Natural killer cell (primary cell): ENCODE measurements around the gene GOLGA6L1. TPM values are rescaled to one million over a fixed set of nuclear protein-coding genes. Genes with fewer than 3 reads are reported as not detected.
"Not testable (repeated sequence)": the region's sequence is repeated elsewhere in the genome, so short reads cannot be mapped to it uniquely, and the experiment has no call there.

Experiments
- ATAC-seq, 3 donors: fragments of 150-1000 bp in 2 of 3; fragments of 200-7000 bp in 1 of 3; cut with Tn5 transposase; 1 replicate in 1 of 3; 2 replicates in 2 of 3; pipeline ENCODE4 v1.10.0; 2021; ENCODE audit warnings: mild to moderate bottlenecking in 2 of 3, moderate library complexity in 2 of 3
- DNase-seq, 2 donors: peaks; one replicate each; pipeline versions ENCODE4 v3.0.0 to v3.0.0-alpha.2; 2013 to 2021; ENCODE audit warnings: mixed read lengths in 1 of 2
- H3K27ac ChIP-seq: one replicate; pipeline ENCODE4 v1.5.1; 2013; ENCODE audit warnings: mild to moderate bottlenecking, low read length
- H3K27me3 ChIP-seq: one replicate; pipeline ENCODE4 v1.6.1; 2013; ENCODE audit warnings: low read length; ENCODE audit not compliant: control insufficient read depth, insufficient read depth
- H3K36me3 ChIP-seq: one replicate; pipeline ENCODE4 v1.6.1; 2013; ENCODE audit warnings: low read length; ENCODE audit not compliant: control insufficient read depth, insufficient read depth
- H3K4me1 ChIP-seq: one replicate; pipeline ENCODE4 v1.6.1; 2013; ENCODE audit warnings: low read length; ENCODE audit not compliant: control insufficient read depth, insufficient read depth
- H3K4me3 ChIP-seq: one replicate; pipeline ENCODE4 v1.5.1; 2013; ENCODE audit warnings: low read length
- H3K9me3 ChIP-seq: one replicate; pipeline ENCODE4 v1.6.1; 2013; ENCODE audit warnings: low read length; ENCODE audit not compliant: control insufficient read depth, insufficient read depth
- H3K27ac Mint-ChIP-seq, 2 donors: one replicate each; pipeline ENCODE4 v1.8.0; 2022; ENCODE audit warnings: mild to moderate bottlenecking in 2 of 2, mixed read lengths in 2 of 2, moderate library complexity in 1 of 2
- H3K27me3 Mint-ChIP-seq, 2 donors: one replicate each; pipeline ENCODE4 v1.8.0; 2022; ENCODE audit warnings: low read depth in 2 of 2, mixed read lengths in 2 of 2
- H3K36me3 Mint-ChIP-seq: one replicate; pipeline ENCODE4 v1.8.0; 2022; ENCODE audit warnings: mixed read lengths
- H3K4me1 Mint-ChIP-seq, 2 donors: one replicate each; pipeline ENCODE4 v1.8.0; 2022; ENCODE audit warnings: mixed read lengths in 2 of 2
- H3K4me3 Mint-ChIP-seq: one replicate; pipeline ENCODE4 v1.8.0; 2022; ENCODE audit warnings: mild to moderate bottlenecking, moderate library complexity, mixed read lengths
- H3K9me3 Mint-ChIP-seq, 2 donors: one replicate each; pipeline ENCODE4 v1.8.0; 2022; ENCODE audit warnings: mixed read lengths in 2 of 2
- WGBS: methylation state at CpG from one replicate; pipeline ENCODE4 v1.1.7; 2013; ENCODE audit warnings: missing lambda C conversion rate; ENCODE audit not compliant: insufficient coverage; 5-methylcytosine and 5-hydroxymethylcytosine counted together
- intact Hi-C: fragments of 100-400 bp; cut with micrococcal nuclease; formaldehyde crosslinking; loops from one replicate; pipeline ENCODE4 v1.14.2; 2022
- total RNA-seq, 4 donors: library from RNA; stranded (reverse); fragments of 120-200 nt in 1 of 4; gene quantifications; one replicate each; pipeline versions ENCODE4 v1.2.3 to v1.2.4, GENCODE V29; 2013 to 2022

GOLGA6L1 gene, protein sequence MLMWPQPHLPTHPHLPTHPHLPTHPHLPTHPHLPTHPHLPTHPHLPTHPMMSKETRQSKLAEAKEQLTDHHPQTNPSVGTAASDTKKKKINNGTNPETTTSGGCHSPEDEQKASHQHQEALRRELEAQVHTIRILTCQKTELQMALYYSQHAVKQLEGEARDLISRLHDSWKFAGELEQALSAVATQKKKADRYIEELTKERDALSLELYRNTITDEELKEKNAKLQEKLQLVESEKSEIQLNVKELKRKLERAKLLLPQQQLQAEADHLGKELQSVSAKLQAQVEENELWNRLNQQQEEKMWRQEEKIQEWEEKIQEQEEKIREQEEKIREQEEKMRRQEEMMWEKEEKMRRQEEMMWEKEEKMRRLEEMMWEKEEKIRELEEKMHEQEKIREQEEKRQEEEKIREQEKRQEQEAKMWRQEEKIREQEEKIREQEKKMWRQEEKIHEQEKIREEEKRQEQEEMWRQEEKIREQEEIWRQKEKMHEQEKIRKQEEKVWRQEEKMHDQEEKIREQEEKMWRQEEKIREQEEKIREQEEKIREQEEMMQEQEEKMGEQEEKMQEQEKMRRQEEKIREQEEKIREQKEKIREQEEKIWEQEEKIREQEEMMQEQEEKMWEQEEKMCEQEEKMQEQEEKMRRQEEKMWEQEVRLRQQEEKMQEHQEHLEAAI
- not detected for total RNA-seq
- not detected for total RNA-seq (2013)

DNA sequence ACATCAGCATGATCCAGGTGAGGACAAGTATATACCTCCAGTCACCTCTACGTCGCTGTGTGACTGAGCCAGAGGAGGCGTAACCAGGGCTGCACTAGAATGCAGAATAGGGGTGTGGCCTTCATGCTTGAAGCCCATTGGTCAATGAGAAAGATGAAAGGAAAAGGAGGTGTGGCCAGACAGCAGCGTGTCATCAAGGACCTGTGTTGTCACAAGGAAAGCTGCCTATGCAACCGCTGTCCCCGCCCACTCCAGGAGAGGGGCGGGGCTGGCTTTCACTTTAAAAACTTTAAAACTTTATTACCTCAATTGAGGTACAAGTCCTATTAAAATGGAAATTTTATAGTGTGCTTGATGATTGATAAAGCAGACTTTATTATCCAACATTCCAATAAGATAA, at the start of gene GOLGA6L1:
Gene GOLGA6L1, minus strand, starts transcription at position 101 of the 400 bp plus-strand sequence. Its CDS starts 91 bp downstream, at position 10.
- WGBS: no CpG with 5 or more reads among the region's 7 CpGs
- H3K27me3 ChIP-seq, DNase-seq, H3K27ac ChIP-seq, H3K4me1 Mint-ChIP-seq, intact Hi-C loops, H3K27ac Mint-ChIP-seq, H3K4me3 ChIP-seq, H3K36me3 ChIP-seq, H3K27me3 Mint-ChIP-seq, H3K36me3 Mint-ChIP-seq, H3K4me3 Mint-ChIP-seq, H3K4me1 ChIP-seq, H3K9me3 Mint-ChIP-seq, H3K9me3 ChIP-seq, ATAC-seq: not testable (repeated sequence)

DNA sequence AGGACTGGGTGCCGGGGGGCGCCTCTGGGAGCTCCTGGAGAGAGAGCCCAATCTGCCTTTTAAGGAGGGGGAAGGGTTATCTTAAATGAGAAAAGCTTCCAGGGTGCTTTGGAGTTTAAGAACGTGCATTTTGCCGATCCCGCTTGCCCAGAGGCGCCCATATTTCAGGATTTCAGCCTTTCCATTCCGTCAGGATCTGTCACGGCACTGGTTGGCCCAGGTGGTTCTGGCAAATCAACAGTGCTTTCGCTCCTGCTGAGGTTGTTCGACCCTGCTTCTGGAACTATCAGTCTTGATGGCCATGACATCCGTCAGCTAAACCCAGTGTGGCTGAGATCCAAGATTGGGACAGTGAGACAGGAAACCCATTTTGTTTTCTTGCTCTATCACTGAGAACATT, 44.6 kb upstream of the GOLGA6L1 start:
- H3K9me3 Mint-ChIP-seq, H3K4me1 ChIP-seq, H3K9me3 ChIP-seq, H3K4me3 Mint-ChIP-seq, H3K27ac ChIP-seq, ATAC-seq, H3K36me3 ChIP-seq, H3K36me3 Mint-ChIP-seq, DNase-seq, intact Hi-C loops, H3K27me3 Mint-ChIP-seq, H3K27me3 ChIP-seq, H3K27ac Mint-ChIP-seq, H3K4me1 Mint-ChIP-seq, H3K4me3 ChIP-seq: not testable (repeated sequence)
- WGBS: 86% methylated on average over 7 of the region's 11 CpGs

DNA sequence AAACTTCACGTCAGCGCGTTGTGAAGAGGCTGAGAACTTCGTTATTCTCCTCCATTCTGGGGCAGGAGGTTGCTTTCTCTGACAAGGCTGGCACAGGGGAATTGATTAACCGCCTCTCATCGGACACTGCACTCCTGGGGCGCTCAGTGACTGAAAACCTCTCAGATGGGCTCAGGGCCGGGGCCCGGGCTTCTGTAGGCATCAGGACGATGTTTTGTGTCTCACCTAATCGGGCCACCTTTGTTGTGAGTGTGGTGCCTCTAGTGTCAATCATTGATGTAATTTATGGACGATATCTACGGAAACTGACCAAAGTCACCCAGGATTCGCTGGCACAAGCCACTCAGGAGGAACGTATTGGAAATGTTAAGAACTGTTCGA, 43.9 kb upstream of the GOLGA6L1 start:
- not testable (repeated sequence) for H3K27ac Mint-ChIP-seq, H3K36me3 Mint-ChIP-seq, H3K9me3 Mint-ChIP-seq

DNA sequence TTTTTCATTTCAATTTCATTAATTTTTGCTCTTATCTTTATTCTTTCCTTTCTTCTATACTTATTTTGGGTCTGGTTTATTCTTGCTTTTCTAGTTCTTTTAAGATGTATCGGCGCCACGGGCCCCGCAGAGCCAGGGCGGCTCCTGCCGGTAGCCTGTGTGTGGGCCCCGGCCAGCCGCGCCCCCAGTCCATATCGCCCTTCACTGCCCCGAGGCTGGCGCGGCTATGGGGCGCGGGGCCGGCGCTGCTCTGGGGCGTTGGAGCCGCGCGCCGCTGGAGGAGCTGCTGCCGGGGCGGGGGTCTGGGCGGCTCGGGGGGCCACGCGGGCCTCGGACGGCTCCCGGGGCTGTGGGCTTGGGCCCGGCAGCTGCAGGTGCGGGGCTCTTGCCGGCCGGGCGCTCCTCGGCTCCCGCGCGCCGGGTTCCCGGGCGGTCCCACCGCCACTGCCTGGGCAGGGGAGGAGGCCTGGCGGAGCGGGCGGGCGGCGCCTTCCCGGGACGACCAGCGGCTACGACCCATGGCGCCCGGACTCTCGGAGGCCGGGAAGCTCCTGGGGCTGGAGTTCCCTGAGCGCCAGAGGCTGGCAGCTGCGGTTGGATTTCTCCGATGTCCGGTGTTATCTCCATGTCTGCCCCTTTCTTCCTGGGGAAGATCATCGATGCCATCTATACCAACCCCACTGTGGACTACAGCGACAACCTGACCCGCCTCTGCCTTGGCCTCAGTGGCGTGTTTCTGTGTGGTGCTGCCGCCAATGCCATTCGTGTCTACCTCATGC, 43.3 kb upstream of the GOLGA6L1 start:
- H3K27me3 ChIP-seq, H3K36me3 Mint-ChIP-seq, H3K4me1 ChIP-seq, H3K4me1 Mint-ChIP-seq, H3K36me3 ChIP-seq, H3K9me3 ChIP-seq, H3K4me3 ChIP-seq, H3K9me3 Mint-ChIP-seq, H3K27ac ChIP-seq, intact Hi-C loops, H3K27me3 Mint-ChIP-seq, H3K27ac Mint-ChIP-seq, H3K4me3 Mint-ChIP-seq: not testable (repeated sequence)
- WGBS: 24% methylated on average over 25 of the region's 67 CpGs
- DNase-seq (peak in 1 of 2 donors; percentile 15), ATAC-seq (peak in 1 of 3 donors; percentile 26)

More for the DNA sequence above, 43.9 kb upstream of the GOLGA6L1 start:
- H3K27ac ChIP-seq, H3K4me1 ChIP-seq, intact Hi-C loops, H3K9me3 ChIP-seq, H3K4me3 ChIP-seq, H3K36me3 ChIP-seq, H3K4me1 Mint-ChIP-seq, H3K4me3 Mint-ChIP-seq, H3K27me3 Mint-ChIP-seq, H3K27me3 ChIP-seq, DNase-seq: not testable (repeated sequence)
- ATAC-seq: peak in 1 of 3 donors; percentile 19
- 79% methylated on average over 5 of the region's 16 CpGs for WGBS

DNA sequence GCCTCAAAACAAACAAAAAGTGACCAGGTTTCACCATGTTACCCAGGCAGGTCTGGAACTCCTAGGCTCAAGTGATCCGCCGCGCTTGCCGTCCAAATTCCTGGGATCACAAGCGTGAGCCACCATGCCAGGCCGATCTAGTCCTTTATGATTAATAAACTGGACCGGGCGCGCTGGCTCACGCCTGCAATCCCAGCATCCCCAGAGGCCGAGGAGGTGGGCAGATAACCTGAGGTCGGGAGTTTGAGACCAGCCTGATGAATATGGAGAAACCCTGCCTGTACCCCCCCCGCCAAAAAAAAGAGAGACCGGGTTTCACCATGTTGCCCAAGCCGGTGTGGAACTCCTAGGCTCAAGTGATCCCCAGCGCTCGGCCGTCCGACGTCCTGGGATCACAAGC, 40.1 kb upstream of the GOLGA6L1 start:
- H3K36me3 ChIP-seq, H3K9me3 ChIP-seq, H3K27me3 Mint-ChIP-seq, H3K27ac Mint-ChIP-seq, H3K27ac ChIP-seq, H3K27me3 ChIP-seq, H3K4me1 ChIP-seq, H3K4me3 ChIP-seq, DNase-seq, H3K4me3 Mint-ChIP-seq, H3K36me3 Mint-ChIP-seq, intact Hi-C loops, H3K4me1 Mint-ChIP-seq, H3K9me3 Mint-ChIP-seq, ATAC-seq: not testable (repeated sequence)
- WGBS: 87% methylated on average over 13 of the region's 20 CpGs

DNA sequence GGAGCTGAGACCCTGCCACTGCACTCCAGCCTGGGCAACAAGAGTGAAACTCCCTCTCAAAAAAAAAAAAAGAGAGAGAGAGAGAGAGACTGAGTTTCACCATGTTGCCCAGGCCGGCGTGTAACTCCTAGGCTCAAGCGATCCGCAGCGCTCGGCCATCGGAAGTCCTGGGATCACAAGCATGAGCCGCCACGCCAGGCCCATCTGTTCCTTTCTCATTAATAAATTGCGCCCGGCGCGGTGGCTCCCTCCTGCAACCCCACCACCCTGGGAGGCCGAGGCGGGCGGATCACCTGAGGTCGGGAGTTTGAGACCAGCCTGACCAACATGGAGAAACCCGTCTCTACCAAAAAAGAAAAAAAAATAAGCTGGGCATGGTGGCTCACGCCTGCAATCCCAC, 39.0 kb upstream of the GOLGA6L1 start:
- intact Hi-C loops, H3K4me1 ChIP-seq, H3K4me3 ChIP-seq, H3K9me3 Mint-ChIP-seq, H3K27me3 ChIP-seq, H3K36me3 Mint-ChIP-seq, H3K36me3 ChIP-seq, H3K4me1 Mint-ChIP-seq, H3K27ac Mint-ChIP-seq, H3K4me3 Mint-ChIP-seq, H3K27ac ChIP-seq, H3K9me3 ChIP-seq, ATAC-seq, DNase-seq, H3K27me3 Mint-ChIP-seq: not testable (repeated sequence)
- WGBS: 100% methylated on average over 7 of the region's 19 CpGs

DNA sequence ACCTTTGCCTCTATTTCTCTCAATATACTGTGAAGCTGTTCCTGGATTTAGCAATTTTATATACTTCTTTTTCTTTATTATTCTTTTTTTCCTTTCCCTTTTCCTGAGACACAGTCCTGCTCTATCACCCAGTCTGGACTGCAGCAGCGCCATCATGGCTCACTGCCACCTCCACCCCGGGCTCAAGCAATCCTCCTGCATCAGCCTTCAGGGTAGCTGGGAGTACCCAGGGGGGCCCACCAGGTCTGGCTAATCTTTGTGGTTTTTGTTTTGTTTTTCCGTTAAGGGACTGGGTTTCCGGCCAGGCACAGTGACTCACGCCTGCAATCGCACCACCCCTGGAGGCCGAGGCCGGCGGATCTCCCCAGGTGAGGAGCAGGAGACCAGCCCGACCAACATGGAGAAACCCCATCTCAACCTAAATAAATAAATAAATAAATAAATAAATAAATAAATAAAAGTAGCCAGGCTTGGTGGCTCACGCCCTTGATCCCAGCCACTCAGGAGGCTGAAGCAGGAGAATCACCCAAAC, 38.1 kb upstream of the GOLGA6L1 start:
- H3K4me3 ChIP-seq, H3K4me3 Mint-ChIP-seq, H3K36me3 ChIP-seq, H3K9me3 Mint-ChIP-seq, intact Hi-C loops, ATAC-seq, H3K36me3 Mint-ChIP-seq, H3K27ac Mint-ChIP-seq, H3K27ac ChIP-seq, H3K27me3 Mint-ChIP-seq, DNase-seq, H3K4me1 ChIP-seq, H3K9me3 ChIP-seq, H3K4me1 Mint-ChIP-seq, H3K27me3 ChIP-seq: not testable (repeated sequence)
- no CpG with 5 or more reads among the region's 11 CpGs for WGBS
